HepG2 (cell line): ENCODE results near the gene GPR87. TPM values are rescaled to one million over a fixed set of nuclear protein-coding genes. Genes with fewer than 3 reads are reported as not detected.

ENCODE experiments used
- ETV5 ChIP-seq: IDR thresholded peaks from 2 replicates; pipeline ENCODE4 v1.6.1; 2018; ENCODE audit warnings: missing biosample characterization, missing genetic modification reagents, inconsistent platforms, borderline replicate concordance
- KIAA2018 ChIP-seq: sonication (generic); formaldehyde crosslinking; IDR thresholded peaks from 2 replicates; pipeline ENCODE4 v1.5.0; 2020; ENCODE audit warnings: mild to moderate bottlenecking, missing genetic modification reagents, borderline replicate concordance
- NR2F6 ChIP-seq, 2 experiments: IDR thresholded peaks; 2 replicates each; pipeline ENCODE4 v1.6.1; 2016; ENCODE audit warnings: antibody characterized with exemption in 1 of 2, mild to moderate bottlenecking in 1 of 2
- RERE ChIP-seq: IDR thresholded peaks from 2 replicates; pipeline ENCODE4 v1.6.1; 2016; ENCODE audit warnings: low read depth, missing genetic modification reagents, missing compliant biosample characterization
- ZNF205 ChIP-seq: IDR thresholded peaks from 2 replicates; pipeline ENCODE4 v1.6.1; 2018; ENCODE audit warnings: missing biosample characterization, missing genetic modification reagents
- ZNF318 ChIP-seq: sonication (generic); formaldehyde crosslinking; IDR thresholded peaks from 2 replicates; pipeline ENCODE4 v1.4.0; 2020; ENCODE audit warnings: mild to moderate bottlenecking, missing genetic modification reagents
- polyA plus RNA-seq, 8 experiments: library from polyadenylated mRNA; depleted of rRNA in 3 of 8; stranded (reverse) in 7 of 8; unstranded in 1 of 8; fragments of >200 nt; fragmentation: Illumina TruSeq in 4 of 8; extraction: Trizol in 4 of 8; gene quantifications; 2 replicates each; pipeline versions ENCODE4 v1.2.1 to v1.2.3, GENCODE V29; 2011 to 2016; ENCODE audit warnings: low read depth in 4 of 8, missing spikeins in 1 of 8, mixed read lengths in 1 of 8; ENCODE audit not compliant: insufficient read depth in 1 of 8
- total RNA-seq, 5 experiments: library from RNA; depleted of rRNA; stranded (reverse); fragments of >200 nt; fragmentation: Illumina TruSeq; extraction: Trizol; gene quantifications; 2 replicates each; pipeline ENCODE4 v1.2.3, GENCODE V29; 2016; ENCODE audit warnings: low read depth in 1 of 5

The GPR87 gene
- total and polyA plus RNA-seq, 2 of the 13 experiments (the other 11 are each of a cell fraction or from before 2014, with no cell fraction given), result not detected

DNA sequence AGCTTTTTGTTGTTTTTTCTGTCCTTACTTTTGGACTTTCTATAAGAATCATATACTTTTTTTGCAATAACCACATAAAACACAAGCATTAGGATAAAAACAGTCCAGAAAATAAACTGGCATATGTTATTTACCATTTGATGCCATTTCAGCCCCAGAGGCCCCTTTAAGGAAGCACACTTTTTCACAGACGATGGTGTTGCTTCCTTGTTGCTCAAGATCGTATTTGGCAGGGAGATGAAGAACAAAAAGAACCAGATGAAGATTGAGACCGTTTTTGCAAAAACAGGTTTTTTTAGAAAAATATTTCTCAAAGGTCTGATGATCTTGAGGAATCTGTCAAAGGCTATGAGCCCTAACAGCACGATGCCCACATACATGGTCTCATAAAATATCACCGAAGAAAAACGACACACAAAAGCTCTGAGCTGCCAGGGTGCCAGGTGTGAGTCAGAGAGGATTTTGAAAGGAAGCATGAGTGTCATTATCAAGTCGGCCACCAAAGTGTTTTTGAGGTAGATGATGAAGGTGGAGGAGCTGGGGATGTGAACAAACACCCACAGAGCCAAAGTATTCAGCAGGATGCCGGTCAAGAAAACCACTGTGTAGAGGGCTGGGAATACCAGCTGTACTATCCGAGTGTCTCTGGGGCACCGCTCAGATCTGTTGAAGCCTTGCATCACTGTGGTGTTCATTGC, 11.8 kb upstream of the GPR87 start (continued):
- TF ChIP-seq KIAA2018 (no peak), ZNF318 (CRISPR knock-in tag) (no peak), RERE (CRISPR knock-in tag) (no peak), ETV5 (CRISPR knock-in tag) (no peak), ZNF205 (CRISPR knock-in tag) (no peak), NR2F6 (IDR thresholded peaks at IDR 0.05) (no peak), NR2F6 (CRISPR knock-in tag; IDR thresholded peaks at IDR 0.05) (no peak)
